SH-SY5Y (cell line): ENCODE results near the gene LAMC1.

Experiments
- GATA2 ChIP-seq: IDR thresholded peaks from 2 replicates; pipeline ENCODE4 v1.6.1; 2011; ENCODE audit warnings: mild to moderate bottlenecking, low read depth, low read length
- GATA3 ChIP-seq: IDR thresholded peaks from 2 replicates; pipeline ENCODE4 v1.6.1; 2011; ENCODE audit warnings: low read depth, mild to moderate bottlenecking, low read length, moderate library complexity

- TF ChIP-seq GATA3 (no peak), GATA2 (no peak)
These were observed 25.2 kb downstream of the LAMC1 start for GRCh38 chr1:183048087-183049085.
